ENCODE data around the gene GFRA1. TPM values are rescaled to one million over a fixed set of nuclear protein-coding genes. Genes with fewer than 3 reads are reported as not detected.

The GFRA1 gene
- total and polyA plus RNA-seq, 7 donors = under 0.01 to 115 (median 38.9) TPM

- intact Hi-C loops (cut with DNase I) = no loop called here
- no peaks in the 10 kb centered on the region for H3K36me3 ChIP-seq
- no peaks in the 10 kb centered on the region for H3K4me1 ChIP-seq
- no peak for DNase-seq
- TF ChIP-seq POLR2A (IDR thresholded peaks at IDR 0.05) = no peak
- TF ChIP-seq, protein P1, sequence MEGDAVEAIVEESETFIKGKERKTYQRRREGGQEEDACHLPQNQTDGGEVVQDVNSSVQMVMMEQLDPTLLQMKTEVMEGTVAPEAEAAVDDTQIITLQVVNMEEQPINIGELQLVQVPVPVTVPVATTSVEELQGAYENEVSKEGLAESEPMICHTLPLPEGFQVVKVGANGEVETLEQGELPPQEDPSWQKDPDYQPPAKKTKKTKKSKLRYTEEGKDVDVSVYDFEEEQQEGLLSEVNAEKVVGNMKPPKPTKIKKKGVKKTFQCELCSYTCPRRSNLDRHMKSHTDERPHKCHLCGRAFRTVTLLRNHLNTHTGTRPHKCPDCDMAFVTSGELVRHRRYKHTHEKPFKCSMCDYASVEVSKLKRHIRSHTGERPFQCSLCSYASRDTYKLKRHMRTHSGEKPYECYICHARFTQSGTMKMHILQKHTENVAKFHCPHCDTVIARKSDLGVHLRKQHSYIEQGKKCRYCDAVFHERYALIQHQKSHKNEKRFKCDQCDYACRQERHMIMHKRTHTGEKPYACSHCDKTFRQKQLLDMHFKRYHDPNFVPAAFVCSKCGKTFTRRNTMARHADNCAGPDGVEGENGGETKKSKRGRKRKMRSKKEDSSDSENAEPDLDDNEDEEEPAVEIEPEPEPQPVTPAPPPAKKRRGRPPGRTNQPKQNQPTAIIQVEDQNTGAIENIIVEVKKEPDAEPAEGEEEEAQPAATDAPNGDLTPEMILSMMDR (IDR thresholded peaks at IDR 0.05) = no peak
- no peak for TF ChIP-seq EP300 (IDR thresholded peaks at IDR 0.05)
- no peak for TF ChIP-seq POLR2AphosphoS5 (IDR thresholded peaks at IDR 0.05)
- WGBS, 2 donors = 45 to 58% methylated on average over 6 of the region's 6 CpGs
- H3K4me3 ChIP-seq = no peak overlapping the region
- H3K27ac ChIP-seq = no peak overlapping the region
- no peaks in the 10 kb centered on the region for H3K27me3 ChIP-seq
- H3K9me3 ChIP-seq = no peaks in the 10 kb centered on the region
Measured at GRCh38 chr10:116150606-116151005, 122.4 kb downstream of the GFRA1 start.

DNA sequence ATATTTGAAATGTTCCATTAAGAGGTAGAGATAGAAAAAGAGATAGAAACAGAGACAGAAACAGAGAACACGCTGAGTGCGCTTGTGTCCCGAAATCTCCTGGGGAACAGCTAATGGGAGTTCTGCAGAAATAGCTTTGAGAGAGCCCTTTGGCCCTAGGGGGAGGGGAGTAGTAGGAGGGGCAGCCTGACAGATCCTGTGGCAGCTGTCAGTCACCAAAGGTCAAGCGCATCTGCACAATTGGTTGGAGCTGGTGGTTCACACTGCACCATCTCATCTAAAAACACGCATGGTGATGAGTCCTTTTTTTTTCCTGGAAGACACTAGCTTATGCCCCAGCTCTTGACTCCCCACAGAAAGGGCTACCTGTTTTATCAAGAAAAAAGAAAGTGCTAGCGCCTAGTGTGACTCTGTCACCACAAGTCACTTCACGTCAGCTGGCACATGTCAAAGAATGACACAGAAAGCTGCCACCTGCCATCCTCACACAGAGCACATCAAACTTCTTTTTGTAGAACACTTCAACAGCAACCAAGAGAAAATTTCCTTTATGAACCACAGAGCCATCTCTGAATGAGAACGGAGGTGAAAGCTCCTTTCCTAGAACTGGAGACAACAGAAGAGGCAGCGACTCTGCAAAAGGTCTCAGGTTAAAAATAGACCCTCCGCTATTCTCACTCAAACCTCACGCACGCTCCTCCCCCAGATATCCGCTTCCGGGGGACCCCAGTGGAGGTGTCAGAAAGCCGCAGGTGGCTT lies 125.7 kb downstream of the GFRA1 start:
- no peak for TF ChIP-seq POLR2AphosphoS5 (IDR thresholded peaks at IDR 0.05)
- no peak for TF ChIP-seq POLR2A (IDR thresholded peaks at IDR 0.05)
- TF ChIP-seq, protein P1 (IDR thresholded peaks at IDR 0.05) = no peak
- no peak for TF ChIP-seq EP300 (IDR thresholded peaks at IDR 0.05)
- no peak for DNase-seq
- Histone ChIP-seq H3K27me3 (no peaks in the 10 kb centered on the region), H3K4me3 (no peak overlapping the region), H3K27ac (no peak overlapping the region), H3K36me3 (no peaks in the 10 kb centered on the region), H3K9me3 (no peaks in the 10 kb centered on the region), H3K4me1 (no peaks in the 10 kb centered on the region)
- intact Hi-C loops (cut with DNase I) = no loop called here
- WGBS, 2 donors = 82 to 85% methylated on average over 15 of the region's 15 CpGs

GRCh38 chr10:116146372-116147140 lies 126.5 kb downstream of the GFRA1 start:
- DNase-seq = no peak
- TF ChIP-seq, protein P1 (IDR thresholded peaks at IDR 0.05) = no peak
- TF ChIP-seq POLR2A (IDR thresholded peaks at IDR 0.05) (no peak), POLR2AphosphoS5 (IDR thresholded peaks at IDR 0.05) (no peak), EP300 (IDR thresholded peaks at IDR 0.05) (no peak)

DNA sequence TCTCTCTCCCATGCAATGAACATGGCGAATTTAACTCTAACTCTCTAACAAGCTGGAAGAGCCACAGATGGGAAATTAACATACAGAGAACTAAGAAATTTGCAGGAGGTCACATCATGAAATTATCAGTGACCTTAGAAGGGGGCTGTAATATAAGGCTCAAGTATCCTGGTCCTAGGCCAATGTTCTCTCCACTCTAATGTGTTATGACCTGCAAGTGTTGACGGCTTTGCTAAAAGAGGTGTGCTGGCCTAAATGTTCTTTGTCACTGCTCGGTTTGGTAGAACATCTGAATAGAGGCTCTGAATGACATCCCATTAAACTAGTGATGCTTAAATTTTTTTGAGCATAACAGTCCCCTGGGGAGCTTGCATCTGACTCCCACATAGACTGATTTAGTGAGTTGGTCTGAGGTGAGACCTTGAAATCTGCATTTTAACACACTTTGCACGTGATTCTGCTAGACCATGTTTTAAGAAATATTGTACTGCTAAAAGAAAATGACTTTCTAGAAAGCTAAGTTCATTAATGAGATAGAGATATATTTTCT lies 129.3 kb downstream of the GFRA1 start:
- no peaks in the 10 kb centered on the region for H3K9me3 ChIP-seq
- intact Hi-C loops (cut with DNase I) = no loop called here
- H3K27me3 ChIP-seq = no peaks in the 10 kb centered on the region
- TF ChIP-seq, protein P1 (IDR thresholded peaks at IDR 0.05) = no peak
- no peak for TF ChIP-seq EP300 (IDR thresholded peaks at IDR 0.05)
- TF ChIP-seq POLR2AphosphoS5 (IDR thresholded peaks at IDR 0.05) = no peak
- TF ChIP-seq POLR2A (IDR thresholded peaks at IDR 0.05) = no peak
- no peak overlapping the region for H3K4me3 ChIP-seq
- WGBS, 2 donors = 80 to 87% methylated on average over 4 of the region's 4 CpGs
- no peak for DNase-seq
- no peaks in the 10 kb centered on the region for H3K36me3 ChIP-seq
- H3K27ac ChIP-seq = no peak overlapping the region
- H3K4me1 ChIP-seq = no peaks in the 10 kb centered on the region

More at GRCh38 chr10:116146372-116147140, 126.5 kb downstream of the GFRA1 start:
- 81% methylated on average over 3 of the region's 3 CpGs for WGBS, 2 donors
- no peaks in the 10 kb centered on the region for H3K9me3 ChIP-seq
- no peaks in the 10 kb centered on the region for H3K36me3 ChIP-seq
- H3K4me1 ChIP-seq = no peaks in the 10 kb centered on the region
- H3K27me3 ChIP-seq = no peaks in the 10 kb centered on the region
- no peak overlapping the region for H3K4me3 ChIP-seq
- no peak overlapping the region for H3K27ac ChIP-seq
- intact Hi-C loops (cut with DNase I) = no loop called here
